ENCODE results near the gene COMMD6. TPM values are rescaled to one million over a fixed set of nuclear protein-coding genes. Genes with fewer than 3 reads are reported as not detected.

Gene COMMD6
- total and polyA plus RNA-seq, 11 donors, result 19.8 to 155 (median 126) TPM

GRCh38 chr13:75554464-75554863 is 16.8 kb upstream of the COMMD6 start:
- no peak for ATAC-seq
- no peaks in the 10 kb centered on the region for H3K27me3 ChIP-seq
- no peak for TF ChIP-seq POLR2A (IDR thresholded peaks at IDR 0.05)
- TF ChIP-seq, protein P1, sequence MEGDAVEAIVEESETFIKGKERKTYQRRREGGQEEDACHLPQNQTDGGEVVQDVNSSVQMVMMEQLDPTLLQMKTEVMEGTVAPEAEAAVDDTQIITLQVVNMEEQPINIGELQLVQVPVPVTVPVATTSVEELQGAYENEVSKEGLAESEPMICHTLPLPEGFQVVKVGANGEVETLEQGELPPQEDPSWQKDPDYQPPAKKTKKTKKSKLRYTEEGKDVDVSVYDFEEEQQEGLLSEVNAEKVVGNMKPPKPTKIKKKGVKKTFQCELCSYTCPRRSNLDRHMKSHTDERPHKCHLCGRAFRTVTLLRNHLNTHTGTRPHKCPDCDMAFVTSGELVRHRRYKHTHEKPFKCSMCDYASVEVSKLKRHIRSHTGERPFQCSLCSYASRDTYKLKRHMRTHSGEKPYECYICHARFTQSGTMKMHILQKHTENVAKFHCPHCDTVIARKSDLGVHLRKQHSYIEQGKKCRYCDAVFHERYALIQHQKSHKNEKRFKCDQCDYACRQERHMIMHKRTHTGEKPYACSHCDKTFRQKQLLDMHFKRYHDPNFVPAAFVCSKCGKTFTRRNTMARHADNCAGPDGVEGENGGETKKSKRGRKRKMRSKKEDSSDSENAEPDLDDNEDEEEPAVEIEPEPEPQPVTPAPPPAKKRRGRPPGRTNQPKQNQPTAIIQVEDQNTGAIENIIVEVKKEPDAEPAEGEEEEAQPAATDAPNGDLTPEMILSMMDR (IDR thresholded peaks at IDR 0.05), result no peak
- H3K4me1 ChIP-seq, result peaks cover 0 to 22% (median 13%) of the 10 kb centered on the region in 12 donors
- intact Hi-C loops (cut with DNase I), result loop anchor here in 1 of 10 donors (5.0 kb wide), 1 partner anchor 182 kb away; no protein-coding TSS in a partner anchor
- H3K9me3 ChIP-seq, result no peaks in the 10 kb centered on the region
- no peak overlapping the region for H3K4me3 ChIP-seq
- DNase-seq, result no peak
- 94 to 99% (median 96%) methylated on average over 1 of the region's 1 CpG for WGBS, 4 donors
- H3K36me3 ChIP-seq, result peaks cover 0 to 17% (median 3%) of the 10 kb centered on the region in 9 donors
- no peak overlapping the region for H3K27ac ChIP-seq

- DNase-seq (peak in 1 of 5 donors; percentile 31), ATAC-seq (peak in 1 of 4 donors; percentile 32)
- Histone ChIP-seq H3K4me3 (peak overlapping the region; percentile 61 to 99 (median 87)), H3K4me1 (peaks cover 0 to 16% (median 10%) of the 10 kb centered on the region in 12 donors), H3K27ac (peak overlapping the region in 11 of 12 donors; percentile 64 to 95 (median 83)), H3K36me3 (peaks cover 0 to 15% (median 3%) of the 10 kb centered on the region in 9 donors), H3K9me3 (no peaks in the 10 kb centered on the region), H3K27me3 (no peaks in the 10 kb centered on the region)
- WGBS, 4 donors, result 4 to 6% (median 5%) methylated on average over 10 of the region's 10 CpGs
- intact Hi-C loops (cut with DNase I), result loop anchor here in 1 of 10 donors (5.0 kb wide), 1 partner anchor 178 kb away; no protein-coding TSS in a partner anchor
- no peak for TF ChIP-seq POLR2A (IDR thresholded peaks at IDR 0.05)
- TF ChIP-seq, protein P1 (IDR thresholded peaks at IDR 0.05), result no peak
Measured at GRCh38 chr13:75550159-75550567, 12.5 kb upstream of the COMMD6 start.

- H3K9me3 ChIP-seq, result no peaks in the 10 kb centered on the region
- peak; percentile 96 to 99 (median 98) for ATAC-seq
- intact Hi-C loops (cut with DNase I), result loop anchor here in 9 of 10 donors (1.0 to 10.0 kb wide), 6 partner anchors 12 to 182 kb away; partner anchors contain the start of genes TBC1D4 (in 3 of the 9) and COMMD6 (in 1 of the 9)
Measured at GRCh38 chr13:75549262-75550158, 11.9 kb upstream of the COMMD6 start, which contains the start of gene UCHL3. Gene UCHL3, plus strand, starts transcription at chr13:75549791. Its CDS starts 30 bp downstream, at chr13:75549821.

More at GRCh38 chr13:75549262-75550158, 11.9 kb upstream of the COMMD6 start, which contains the start of gene UCHL3:
- Histone ChIP-seq H3K4me3 (peak within 1 kb of the TSS; percentile 61 to 99 (median 87)), H3K27ac (peak within 1 kb of the TSS; percentile 64 to 95 (median 84)), H3K4me1 (peaks cover 0 to 16% (median 10%) of the 10 kb centered on the region in 12 donors), H3K27me3 (no peaks in the 10 kb centered on the region), H3K36me3 (peaks cover 0 to 9% (median 3%) of the 10 kb centered on the region in 9 donors)
- peak in 1 of 2 donors; percentile 68 for TF ChIP-seq POLR2A (IDR thresholded peaks at IDR 0.05)
- TF ChIP-seq, protein P1 (IDR thresholded peaks at IDR 0.05), result peak; percentile 74 to 99 (median 87)
- 1% methylated on average over 46 to 74 of the region's 74 CpGs for WGBS, 4 donors
- DNase-seq, result peak; percentile 95 to 99 (median 97)

Data from heart left ventricle (tissue), 16 donors.